Hair follicle dermal papilla cell (primary cell): ENCODE data around the gene CITED4. TPM values are rescaled to one million over a fixed set of nuclear protein-coding genes. Genes with fewer than 3 reads are reported as not detected.

ENCODE experiments used
- total RNA-seq: library from RNA; depleted of rRNA; stranded (reverse); fragments of >200 nt; gene quantifications from 2 replicates; pipeline ENCODE4 v1.2.3, GENCODE V29; 2012

Gene CITED4, protein sequence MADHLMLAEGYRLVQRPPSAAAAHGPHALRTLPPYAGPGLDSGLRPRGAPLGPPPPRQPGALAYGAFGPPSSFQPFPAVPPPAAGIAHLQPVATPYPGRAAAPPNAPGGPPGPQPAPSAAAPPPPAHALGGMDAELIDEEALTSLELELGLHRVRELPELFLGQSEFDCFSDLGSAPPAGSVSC
- 1.7 and 2.1 TPM in 2 replicates for total RNA-seq

DNA sequence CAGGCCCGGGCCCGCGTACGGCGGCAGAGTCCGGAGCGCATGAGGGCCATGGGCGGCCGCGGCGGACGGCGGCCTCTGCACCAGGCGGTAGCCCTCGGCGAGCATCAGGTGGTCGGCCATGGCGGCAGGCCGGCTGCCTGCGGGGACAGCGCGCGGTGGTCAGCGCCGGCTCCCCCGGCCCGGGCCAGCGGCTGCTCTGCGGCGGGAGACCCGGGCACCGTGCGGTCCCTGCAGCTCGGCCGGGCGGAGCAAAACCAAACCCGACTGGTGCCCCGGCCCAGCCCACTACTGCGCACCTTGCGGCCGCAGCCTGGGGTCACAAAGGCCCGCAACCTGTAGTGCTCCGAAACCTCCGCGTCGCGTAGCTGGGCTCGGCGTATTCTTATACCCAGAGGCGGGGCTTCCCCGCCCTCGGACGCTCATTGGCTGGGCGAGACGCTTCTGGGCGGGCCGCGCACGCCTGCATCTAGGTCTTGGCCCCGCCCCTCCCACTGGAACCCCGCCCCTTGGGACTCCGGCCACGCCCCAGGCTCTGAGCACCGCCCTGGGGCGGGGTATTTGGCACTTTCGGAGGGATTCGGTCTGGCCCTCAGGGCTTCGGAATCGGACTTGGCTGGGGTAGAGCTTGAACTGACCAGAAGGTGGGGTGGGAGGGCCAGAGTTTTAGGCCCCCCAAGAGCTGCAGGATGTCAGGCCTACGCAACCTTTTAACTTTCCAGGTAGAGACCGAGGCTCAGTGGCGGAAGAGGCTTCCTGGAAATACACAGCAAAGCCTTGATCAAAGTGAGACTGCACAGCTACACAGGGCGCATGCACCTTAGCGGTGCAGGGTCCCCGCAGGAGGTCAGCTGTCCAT, at the start of gene CITED4:
Gene CITED4, minus strand, starts transcription at position 356 of the 856 bp plus-strand sequence. Its CDS starts 236 bp downstream, at position 120.

Other genes with a start within 250 kb of the CITED4 start
- 0.36 and 0.81 TPM in 2 replicates for gene RIMS3, start 196.7 kb downstream of the CITED4 start, total RNA-seq
- 25.1 and 29.2 TPM in 2 replicates for gene NFYC, start 170.7 kb downstream of the CITED4 start, total RNA-seq
- 0.12 and 0.16 TPM in 2 replicates for gene KCNQ4, start 78.6 kb downstream of the CITED4 start, total RNA-seq
- 15.8 and 18.2 TPM in 2 replicates for gene CTPS1, start 117.3 kb upstream of the CITED4 start, total RNA-seq
- gene SLFNL1, start 159.4 kb upstream of the CITED4 start, total RNA-seq: 0.65 and 1.2 TPM in 2 replicates